Stimulated activated CD8-positive, alpha-beta memory T cell treated with anti-CD3 and anti-CD28 coated beads, Interleukin-12 subunit alpha, Interleukin-12 subunit beta, amount 100 ng/mL, for 24 hours (primary cell): ENCODE results near the gene NMBR.
A peak's percentile ranks its signal among the peaks of the same experiment; 100 is the strongest.
"Not testable (repeated sequence)": the region's sequence is repeated elsewhere in the genome, so short reads cannot be mapped to it uniquely, and the experiment has no call there.

Source experiments
- DNase-seq: peaks from one replicate; pipeline ENCODE4 v3.0.0-alpha.2; 2020; ENCODE audit errors: extremely low read depth

NMBR gene

GRCh38 chr6:142146828-142147662 is at the start of gene NMBR, which contains the start of gene VTA1:
NMBR (minus strand) TSS chr6:142147122; CDS start chr6:142088658, 58,464 bp downstream.
VTA1 (plus strand) TSS chr6:142147263; CDS start chr6:142147288, 25 bp downstream.
- DNase-seq = peak; percentile 90

- DNase-seq = no peak
Measured at GRCh38 chr6:142195862-142196541, 49.1 kb upstream of the NMBR start.

DNA sequence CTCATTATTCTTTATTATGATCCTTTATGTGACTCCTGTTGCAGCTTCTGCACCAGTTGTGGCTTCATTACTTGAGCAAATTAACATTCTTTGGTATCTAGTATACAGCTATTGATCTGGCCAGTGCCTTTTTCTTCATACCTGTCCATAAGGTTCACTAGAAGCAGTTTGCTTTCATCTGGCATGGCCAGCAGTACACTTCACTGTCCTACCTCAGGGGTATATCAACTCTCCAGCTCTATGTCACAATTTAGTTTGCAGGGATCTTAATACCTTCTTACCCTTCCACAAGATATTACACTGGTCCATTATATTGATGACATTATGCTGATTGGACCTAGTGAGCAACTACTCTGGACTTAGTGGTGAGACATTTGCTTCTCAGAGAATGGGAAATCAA is 46.7 kb upstream of the NMBR start:
- DNase-seq = no peak

DNA sequence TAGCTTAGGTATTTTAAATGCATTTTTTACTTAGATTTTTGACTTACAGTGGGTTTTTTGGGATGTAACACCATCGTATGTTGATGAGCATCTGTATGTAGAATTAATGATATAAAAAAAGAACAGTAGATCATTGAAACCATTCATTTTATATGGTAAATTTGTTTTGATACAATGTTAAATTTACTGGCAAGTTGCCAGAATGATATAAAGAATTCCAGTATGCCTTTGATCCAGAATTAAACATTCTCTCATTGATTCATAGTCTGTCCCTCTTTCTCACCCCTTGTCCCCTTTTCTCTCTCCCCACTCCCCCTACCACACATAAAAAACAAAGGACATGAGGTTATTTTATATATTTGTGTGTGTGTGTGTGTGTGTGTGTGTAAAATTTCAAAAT is 45.4 kb upstream of the NMBR start:
- DNase-seq = no peak

GRCh38 chr6:142189057-142189456 is 42.1 kb upstream of the NMBR start:
- no peak for DNase-seq

- DNase-seq = not testable (repeated sequence)
Measured at GRCh38 chr6:142188341-142188740, 41.4 kb upstream of the NMBR start.

DNA sequence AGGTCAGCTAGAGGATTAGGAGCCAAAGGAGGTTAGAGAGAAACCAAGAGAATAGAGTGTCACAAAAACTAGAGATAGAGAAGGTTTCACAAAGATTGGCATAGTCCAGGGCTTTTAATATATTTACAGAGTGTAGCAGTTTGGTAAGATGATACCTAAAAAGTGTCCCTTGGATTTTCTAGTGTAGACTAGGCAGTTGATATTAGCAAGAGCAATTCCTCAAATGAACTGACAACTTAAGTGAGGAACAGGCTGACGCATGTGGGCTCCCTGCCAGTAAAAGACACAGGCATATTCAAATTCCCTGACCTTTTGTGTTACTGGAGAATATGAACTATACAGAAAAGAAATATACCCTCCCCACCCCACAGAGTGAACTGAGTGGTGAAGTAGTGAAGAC is 40.3 kb upstream of the NMBR start:
- DNase-seq = no peak

DNA sequence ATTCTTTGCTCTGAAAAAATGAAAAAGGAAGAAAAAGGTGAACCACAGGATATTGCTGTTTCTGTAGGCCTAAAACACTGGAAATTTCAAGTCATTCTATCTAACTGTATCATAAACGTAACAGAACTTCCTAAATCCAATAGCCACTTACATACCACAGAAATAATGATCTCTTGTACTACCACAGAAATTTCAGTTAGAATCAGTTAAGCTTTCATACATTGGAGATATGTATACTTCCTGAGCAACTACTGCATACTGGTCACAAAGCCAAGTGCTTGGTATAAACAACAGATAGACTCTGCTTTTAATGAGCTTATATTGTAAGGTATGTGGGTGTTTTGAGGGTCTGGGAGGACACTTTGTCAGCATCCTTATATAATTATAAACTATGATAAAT is 38.7 kb upstream of the NMBR start:
- no peak for DNase-seq

- no peak for DNase-seq
Measured at GRCh38 chr6:142184307-142184706, 37.4 kb upstream of the NMBR start.

DNA sequence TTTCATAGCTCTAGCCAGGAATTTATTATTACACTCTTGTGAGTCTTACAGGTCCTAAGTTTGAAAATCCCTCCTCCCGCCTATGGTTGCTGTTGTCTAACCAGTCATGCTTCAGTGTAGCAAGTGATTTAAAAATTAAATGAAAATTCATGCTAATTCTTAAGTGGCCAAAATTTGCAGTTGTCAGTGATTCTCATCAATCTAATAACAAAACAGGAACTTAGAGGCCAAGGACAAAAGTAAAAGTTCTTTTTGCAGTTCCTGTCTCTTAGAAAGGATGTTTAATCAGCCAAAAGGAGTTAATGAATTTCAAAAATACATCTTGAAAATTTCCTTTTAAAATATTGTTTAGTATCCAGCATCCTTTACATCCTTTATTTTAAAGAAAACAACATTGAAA is 36.4 kb upstream of the NMBR start:
- DNase-seq = no peak

DNA sequence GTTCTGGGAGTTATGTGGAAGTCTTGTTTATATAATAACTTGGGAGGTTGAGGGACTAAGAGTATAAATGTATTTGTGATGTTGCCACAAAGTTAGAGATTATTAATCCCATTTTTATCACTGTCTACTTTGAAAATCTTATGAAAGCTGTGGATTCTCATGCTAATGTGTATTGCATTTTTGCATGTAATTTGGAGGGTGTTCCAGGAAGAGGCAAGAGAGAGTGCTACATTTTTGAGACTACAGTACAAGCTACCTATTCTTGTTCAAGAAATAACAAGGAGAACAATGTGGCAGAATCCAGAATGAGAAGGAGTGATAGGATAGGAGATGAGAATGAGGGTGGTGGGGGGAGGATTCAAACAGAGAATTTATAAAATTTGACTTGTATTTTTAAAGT is 35.1 kb upstream of the NMBR start:
- no peak for DNase-seq

DNA sequence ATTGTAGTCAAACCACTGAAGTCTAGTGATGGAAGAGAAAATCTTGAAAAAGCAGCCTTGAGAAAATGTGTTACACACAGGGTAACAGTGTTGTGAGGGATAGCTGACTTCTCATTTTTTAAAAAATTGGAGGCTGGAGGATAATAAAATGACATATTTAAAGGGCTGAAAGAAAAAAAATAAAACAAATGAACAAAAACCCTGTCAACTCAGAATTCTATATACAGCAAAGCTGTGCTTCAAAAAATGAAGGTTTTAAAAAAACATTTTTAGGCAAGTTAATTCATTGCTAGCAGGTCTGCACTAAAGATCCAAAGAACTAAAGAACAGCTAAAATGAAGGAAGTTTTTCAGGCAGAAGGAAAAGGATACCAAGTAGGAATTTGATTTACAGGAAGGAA is 31.2 kb upstream of the NMBR start:
- no peak for DNase-seq

- no peak for DNase-seq
Measured at GRCh38 chr6:142174703-142175102, 27.8 kb upstream of the NMBR start.

DNA sequence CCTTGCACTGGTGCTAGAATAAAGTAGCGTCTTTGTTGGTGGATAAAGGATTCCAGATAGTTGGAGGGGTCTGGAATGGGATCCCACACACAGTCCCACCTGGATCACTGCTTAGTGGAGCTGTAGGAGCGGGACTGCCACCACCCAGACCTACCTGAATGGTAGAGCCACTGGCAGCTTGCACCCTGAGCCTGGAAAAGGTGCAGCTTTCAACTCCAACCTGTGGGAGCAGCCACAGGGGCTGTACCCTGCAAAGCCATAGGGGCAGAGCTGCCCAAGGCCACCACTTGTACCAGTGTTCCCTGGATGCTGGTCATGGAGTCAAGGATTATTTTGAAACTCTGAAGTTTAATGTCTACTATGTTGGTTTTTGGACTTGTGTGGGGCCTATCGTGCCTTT is 27.1 kb upstream of the NMBR start:
- DNase-seq = no peak

- no peak for DNase-seq
Measured at GRCh38 chr6:142172758-142173157, 25.8 kb upstream of the NMBR start.

GRCh38 chr6:142171351-142171750 is 24.4 kb upstream of the NMBR start:
- no peak for DNase-seq

- DNase-seq = no peak
Measured at GRCh38 chr6:142167486-142167885, 20.6 kb upstream of the NMBR start.

DNA sequence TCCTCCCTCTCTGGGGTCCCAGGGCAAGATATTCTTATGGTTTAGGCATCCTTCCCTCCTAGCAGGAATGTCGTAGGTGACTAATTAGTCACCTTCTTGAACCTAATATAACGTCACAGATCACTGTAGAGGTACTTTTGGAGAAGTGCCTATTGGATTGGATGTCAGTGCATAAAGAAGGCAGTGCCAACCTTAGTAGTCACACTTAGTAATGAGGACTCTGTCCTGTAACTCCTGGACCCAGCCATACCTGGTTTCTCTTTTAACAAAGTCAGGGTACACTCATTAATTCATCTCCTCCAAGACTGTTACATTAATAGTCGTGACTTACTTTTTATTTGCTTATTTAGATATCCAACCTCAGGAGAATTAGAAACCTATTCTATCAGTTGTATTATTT is 20.1 kb upstream of the NMBR start:
- no peak for DNase-seq

DNA sequence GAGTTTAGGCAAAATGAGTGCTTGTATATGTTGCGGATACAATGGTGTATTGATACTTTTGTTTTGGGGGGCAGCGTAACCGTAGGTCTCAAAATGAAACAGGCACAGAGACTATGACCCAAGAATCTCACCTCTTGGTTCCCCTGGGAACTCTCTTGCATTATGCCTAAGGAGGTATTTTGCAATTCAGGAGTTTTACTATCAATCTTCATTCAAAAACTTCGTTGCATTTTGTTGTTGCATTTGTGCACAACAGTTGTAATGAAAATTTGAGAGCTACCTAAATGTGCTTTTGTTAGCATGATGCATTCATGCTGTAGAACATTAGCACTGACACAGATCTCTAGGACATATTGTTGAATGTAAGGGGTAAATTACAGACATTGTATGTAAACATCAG is 18.3 kb upstream of the NMBR start:
- DNase-seq = no peak

DNA sequence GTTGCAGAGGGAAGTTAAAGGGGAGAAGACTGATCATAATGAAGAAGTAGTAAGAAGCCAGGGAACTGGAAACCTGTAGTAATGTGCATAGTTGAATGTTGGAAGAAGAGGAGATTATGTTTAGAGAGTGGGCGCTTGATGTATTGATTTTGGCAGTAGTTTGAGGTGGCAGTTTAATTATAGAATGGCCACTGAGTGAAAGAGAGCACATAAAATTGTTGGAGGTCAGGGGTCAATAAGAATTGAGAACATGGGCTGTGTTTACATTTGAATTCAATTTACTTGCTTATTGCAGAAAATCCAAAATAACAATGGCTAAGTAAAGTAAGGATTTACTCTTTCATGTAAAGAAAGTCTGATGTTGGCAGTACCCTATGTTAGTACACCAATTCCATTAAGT is 15.9 kb upstream of the NMBR start:
- DNase-seq = no peak

DNA sequence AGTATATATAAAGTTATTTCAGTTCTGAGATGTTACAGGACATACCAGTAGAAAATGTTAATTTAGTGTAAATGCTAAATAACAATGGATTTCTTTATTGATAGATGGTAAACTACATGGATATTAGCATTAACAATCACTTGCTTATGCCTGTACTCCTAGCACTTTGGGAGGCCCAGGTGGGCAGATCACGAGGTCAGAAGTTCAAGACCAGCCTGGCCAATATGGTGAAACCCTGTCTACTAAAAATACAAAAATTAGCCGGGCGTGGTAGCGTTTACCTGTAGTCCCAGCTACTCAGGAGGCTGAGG is 9.8 kb upstream of the NMBR start:
- not testable (repeated sequence) for DNase-seq

- no peak for DNase-seq
Measured at GRCh38 chr6:142155895-142156757, 9.2 kb upstream of the NMBR start.

GRCh38 chr6:142155091-142155490 is 8.2 kb upstream of the NMBR start:
- no peak for DNase-seq
